DMS153 treated with DMSO at 0.1 percent for 48 hours (cell line): Measurements from ENCODE around the gene WASHC2C.
"Not testable (repeated sequence)": the region's sequence is repeated elsewhere in the genome, so short reads cannot be mapped to it uniquely, and the experiment has no call there.

Experiments used
- DNase-seq: peaks from one replicate; lab custom pipeline; 2025; ENCODE audit not compliant: unreplicated experiment; lab: John Stamatoyannopoulos, UW

The WASHC2C gene

GRCh38 chr10:45757661-45758396, 30.8 kb downstream of the WASHC2C start:
- not testable (repeated sequence) for DNase-seq

- DNase-seq, result not testable (repeated sequence)
These were observed 34.6 kb downstream of the WASHC2C start for GRCh38 chr10:45761622-45762021.

GRCh38 chr10:45763037-45763436, 36.0 kb downstream of the WASHC2C start:
- not testable (repeated sequence) for DNase-seq

- not testable (repeated sequence) for DNase-seq
These were observed 41.3 kb downstream of the WASHC2C start for GRCh38 chr10:45768334-45768733.

GRCh38 chr10:45771757-45772461, 44.8 kb downstream of the WASHC2C start:
- not testable (repeated sequence) for DNase-seq

- not testable (repeated sequence) for DNase-seq
These were observed 59.2 kb downstream of the WASHC2C start for GRCh38 chr10:45786217-45786616.

- DNase-seq, result not testable (repeated sequence)
These were observed 60.2 kb downstream of the WASHC2C start for GRCh38 chr10:45787212-45787741.

- DNase-seq, result not testable (repeated sequence)
These were observed 62.9 kb downstream of the WASHC2C start for GRCh38 chr10:45789991-45790390.

- DNase-seq, result not testable (repeated sequence)
These were observed 63.8 kb downstream of the WASHC2C start for GRCh38 chr10:45790694-45791426.

GRCh38 chr10:45794761-45795160, 67.7 kb downstream of the WASHC2C start:
- not testable (repeated sequence) for DNase-seq

GRCh38 chr10:45803060-45804010, 76.3 kb downstream of the WASHC2C start:
- not testable (repeated sequence) for DNase-seq

GRCh38 chr10:45804996-45805395, 77.9 kb downstream of the WASHC2C start:
- not testable (repeated sequence) for DNase-seq

GRCh38 chr10:45809837-45810236, 82.8 kb downstream of the WASHC2C start:
- no peak for DNase-seq

GRCh38 chr10:45811075-45811474, 84.0 kb downstream of the WASHC2C start:
- DNase-seq, result no peak

GRCh38 chr10:45812959-45813358, 85.9 kb downstream of the WASHC2C start:
- not testable (repeated sequence) for DNase-seq

GRCh38 chr10:45814146-45814545, 87.1 kb downstream of the WASHC2C start:
- not testable (repeated sequence) for DNase-seq

- DNase-seq, result no peak
These were observed 90.2 kb downstream of the WASHC2C start for GRCh38 chr10:45817130-45817859.

GRCh38 chr10:45817912-45818311, 90.8 kb downstream of the WASHC2C start:
- DNase-seq, result no peak

GRCh38 chr10:45819552-45819951, 92.5 kb downstream of the WASHC2C start:
- DNase-seq, result no peak
